Choroid plexus epithelial cell (primary cell): ENCODE measurements around the gene DOCK2.
"Not testable (repeated sequence)": the region's sequence is repeated elsewhere in the genome, so short reads cannot be mapped to it uniquely, and the experiment has no call there.

Experiments used
- DNase-seq: peaks from one replicate; pipeline ENCODE4 v3.0.0-alpha.2; 2010; ENCODE audit warnings: low read depth
- H3K4me3 ChIP-seq: 2 replicates; pipeline ENCODE4 v1.5.1; 2011; ENCODE audit warnings: low read depth, mild to moderate bottlenecking, control low read depth, low read length, moderate library complexity
- CTCF ChIP-seq: conservative IDR thresholded peaks from 2 replicates; pipeline ENCODE4 v1.5.1; 2011; ENCODE audit warnings: low read depth, mild to moderate bottlenecking, control low read depth, inconsistent platforms, low read length, moderate library complexity

Gene DOCK2

DNA sequence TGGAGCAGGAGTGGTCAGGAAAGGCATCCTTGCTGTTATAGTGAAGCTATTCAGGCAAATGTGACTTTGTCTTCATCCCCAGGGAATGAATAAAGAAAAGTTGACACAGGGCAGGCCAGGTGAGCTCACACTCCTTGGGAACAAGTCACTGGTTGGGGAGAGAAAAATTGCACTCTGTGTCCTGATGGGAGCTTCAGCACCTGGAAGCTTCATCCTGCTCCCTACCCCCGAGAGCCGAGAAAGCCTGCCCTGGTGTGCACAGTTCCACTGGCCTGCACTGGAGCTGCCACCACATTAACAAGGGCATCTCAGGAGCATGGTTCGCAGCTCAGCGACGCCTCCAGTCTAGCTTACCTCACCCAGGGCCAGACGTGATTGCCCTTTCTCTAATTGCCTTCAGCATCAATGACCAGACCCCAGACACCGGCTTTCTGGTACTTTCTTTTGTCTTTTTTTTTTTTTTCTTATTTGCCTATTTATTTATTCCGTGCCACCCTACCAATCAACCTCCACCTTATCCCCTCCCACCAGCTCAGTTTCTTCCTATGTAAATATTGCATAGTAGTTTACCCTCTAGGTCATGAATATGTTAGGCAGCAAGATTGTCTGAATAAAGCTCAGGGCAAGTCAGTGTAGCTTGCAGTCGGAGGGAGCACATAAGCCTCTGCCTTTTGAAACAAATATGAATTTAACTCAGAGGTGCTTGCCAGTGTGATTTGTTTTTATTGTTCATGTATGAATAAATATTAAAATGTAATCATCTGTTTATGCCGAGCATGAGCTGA is 87.4 kb downstream of the DOCK2 start:
- no peak for DNase-seq
- no peak overlapping the region for H3K4me3 ChIP-seq

GRCh38 chr5:169725665-169726064 is 88.6 kb downstream of the DOCK2 start:
- not testable (repeated sequence) for DNase-seq, H3K4me3 ChIP-seq

More for the DNA sequence above, 87.4 kb downstream of the DOCK2 start:
- TF ChIP-seq CTCF = no peak

- H3K4me3 ChIP-seq = no peak overlapping the region
- no peak for DNase-seq
- no peak for TF ChIP-seq CTCF
These were observed 91.3 kb downstream of the DOCK2 start for GRCh38 chr5:169728418-169728817.

DNA sequence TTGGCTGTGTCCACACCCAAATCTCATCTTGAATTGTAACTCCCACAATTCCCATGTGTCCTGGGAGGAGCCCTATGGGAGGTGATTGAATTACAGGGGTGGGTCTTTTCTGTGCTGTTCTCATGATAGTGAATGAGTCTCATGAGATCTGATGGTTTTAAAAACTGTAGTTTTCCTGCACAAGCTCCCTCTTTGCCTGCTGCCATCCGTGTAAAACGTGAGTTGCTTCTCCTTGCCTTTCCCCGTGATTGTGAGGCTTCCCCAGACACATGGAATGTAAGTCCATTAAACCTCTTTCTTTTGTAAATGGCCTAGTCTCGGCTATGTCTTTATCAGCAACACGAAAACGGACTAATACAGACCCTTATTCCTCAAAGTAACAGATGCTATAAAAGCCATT is 94.1 kb downstream of the DOCK2 start:
- no peak for DNase-seq
- H3K4me3 ChIP-seq = no peak overlapping the region
- TF ChIP-seq CTCF = no peak

- no peak for TF ChIP-seq CTCF
- no peak for DNase-seq
- no peak overlapping the region for H3K4me3 ChIP-seq
These were observed 95.8 kb downstream of the DOCK2 start for GRCh38 chr5:169732841-169733240.

DNA sequence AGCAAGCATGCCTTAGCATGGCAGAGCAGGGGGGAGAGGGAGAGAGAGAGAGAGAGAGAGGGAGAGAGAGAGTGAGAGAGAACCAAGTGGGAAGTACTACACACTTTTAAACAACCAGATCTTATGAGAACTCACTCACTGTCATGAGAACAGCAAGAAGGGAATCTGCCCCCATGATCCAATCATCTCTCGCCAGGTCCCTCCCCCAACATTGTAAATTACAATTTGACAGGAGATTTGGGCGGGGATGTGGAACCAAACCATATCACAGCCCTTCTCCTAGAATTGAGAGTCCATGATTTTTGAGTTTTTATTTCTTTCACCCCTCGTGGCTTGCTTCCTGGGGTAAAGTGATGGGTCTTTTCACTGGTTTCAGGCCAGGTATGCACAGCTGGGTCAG is 98.8 kb downstream of the DOCK2 start:
- TF ChIP-seq CTCF = no peak

GRCh38 chr5:169736653-169737052 is 99.6 kb downstream of the DOCK2 start:
- DNase-seq = no peak
- TF ChIP-seq CTCF = no peak
- H3K4me3 ChIP-seq = no peak overlapping the region

More for the DNA sequence above, 98.8 kb downstream of the DOCK2 start:
- DNase-seq = no peak
- no peak overlapping the region for H3K4me3 ChIP-seq
